Chondrocyte (in vitro differentiated cells): ENCODE measurements around the gene IFRD1. TPM values are rescaled to one million over a fixed set of nuclear protein-coding genes. Genes with fewer than 3 reads are reported as not detected.
A peak's percentile ranks its signal among the peaks of the same experiment; 100 is the strongest.

Experiments used
- DNase-seq: peaks from one replicate; pipeline ENCODE4 v3.0.0; 2021; ENCODE audit warnings: mixed read lengths, low spot score
- H3K27ac Mint-ChIP-seq: one replicate; pipeline ENCODE4 v1.8.0; 2021; ENCODE audit warnings: mild to moderate bottlenecking, moderate library complexity, mixed read lengths; ENCODE audit not compliant: unreplicated experiment
- H3K27me3 Mint-ChIP-seq: 2 replicates; pipeline ENCODE4 v1.8.0; 2021; ENCODE audit warnings: low read depth, mixed read lengths
- H3K36me3 Mint-ChIP-seq: 2 replicates; pipeline ENCODE4 v1.8.0; 2021; ENCODE audit warnings: low read depth, mixed read lengths
- H3K4me1 Mint-ChIP-seq: 2 replicates; pipeline ENCODE4 v1.8.0; 2021; ENCODE audit warnings: low read depth, mild to moderate bottlenecking, mixed read lengths
- H3K4me3 Mint-ChIP-seq: one replicate; pipeline ENCODE4 v1.8.0; 2021; ENCODE audit warnings: mild to moderate bottlenecking, moderate library complexity, mixed read lengths; ENCODE audit not compliant: unreplicated experiment
- H3K9me3 Mint-ChIP-seq: 2 replicates; pipeline ENCODE4 v1.8.0; 2021; ENCODE audit warnings: low read depth, mixed read lengths
- total RNA-seq: library from RNA; stranded (reverse); gene quantifications from 3 replicates; pipeline ENCODE4 v1.2.1, GENCODE V29; 2021
- TF ChIP-seq, protein P1 (sequence below): fragments of 200-600 bp; sonication (generic); IDR thresholded peaks from 2 replicates; pipeline ENCODE4 v1.5.0; 2021; ENCODE audit warnings: antibody characterized with exemption, mild to moderate bottlenecking, moderate library complexity

The IFRD1 gene
- total RNA-seq, 1 donor from 2014 or later = 108 TPM

DNA sequence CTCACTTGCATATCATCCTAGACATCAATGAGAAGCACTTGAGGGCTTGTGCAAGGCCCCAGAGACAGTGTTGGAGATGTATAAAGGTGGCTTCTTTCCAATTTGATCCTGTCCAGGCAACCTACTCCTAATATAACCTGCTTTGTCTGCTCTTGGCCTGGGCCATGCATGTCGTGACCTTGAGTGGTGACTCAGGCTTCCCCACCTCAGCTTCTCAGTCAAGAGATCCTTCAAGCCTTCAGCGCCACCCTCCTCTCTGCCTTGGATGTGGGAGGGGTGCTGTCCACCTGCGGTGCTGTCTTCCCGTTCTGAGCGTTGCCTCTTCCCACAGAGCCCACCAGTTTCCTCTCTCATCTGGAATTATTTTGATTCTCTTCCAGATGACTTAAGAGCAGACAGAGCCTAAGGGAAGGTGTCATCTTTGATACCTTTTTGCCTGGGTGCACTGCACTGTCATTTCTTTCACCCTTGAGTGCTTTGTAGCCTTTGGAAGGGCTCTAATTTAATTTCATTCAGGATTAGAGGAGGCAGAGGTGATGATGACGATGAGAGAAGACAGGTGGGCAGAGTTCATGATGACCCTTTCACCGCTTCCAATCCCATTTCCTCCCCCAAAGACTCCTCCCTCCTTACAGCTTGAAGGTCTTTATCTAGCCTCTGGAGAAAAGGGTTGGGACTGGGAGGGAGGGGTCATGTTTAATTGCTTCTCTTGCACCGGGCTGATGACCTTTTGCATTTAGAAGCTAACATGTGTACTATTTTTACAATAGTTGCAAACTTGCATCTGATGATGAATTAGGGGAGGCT is 37.4 kb downstream of the IFRD1 start:
- Mint-ChIP-seq H3K4me1 (peaks cover 33% of the 10 kb centered on the region), H3K4me3 (no peak overlapping the region), H3K9me3 (no peaks in the 10 kb centered on the region), H3K36me3 (peaks cover 21% of the 10 kb centered on the region), H3K27ac (no peak overlapping the region), H3K27me3 (no peaks in the 10 kb centered on the region)
- DNase-seq = no peak
- TF ChIP-seq, protein P1, sequence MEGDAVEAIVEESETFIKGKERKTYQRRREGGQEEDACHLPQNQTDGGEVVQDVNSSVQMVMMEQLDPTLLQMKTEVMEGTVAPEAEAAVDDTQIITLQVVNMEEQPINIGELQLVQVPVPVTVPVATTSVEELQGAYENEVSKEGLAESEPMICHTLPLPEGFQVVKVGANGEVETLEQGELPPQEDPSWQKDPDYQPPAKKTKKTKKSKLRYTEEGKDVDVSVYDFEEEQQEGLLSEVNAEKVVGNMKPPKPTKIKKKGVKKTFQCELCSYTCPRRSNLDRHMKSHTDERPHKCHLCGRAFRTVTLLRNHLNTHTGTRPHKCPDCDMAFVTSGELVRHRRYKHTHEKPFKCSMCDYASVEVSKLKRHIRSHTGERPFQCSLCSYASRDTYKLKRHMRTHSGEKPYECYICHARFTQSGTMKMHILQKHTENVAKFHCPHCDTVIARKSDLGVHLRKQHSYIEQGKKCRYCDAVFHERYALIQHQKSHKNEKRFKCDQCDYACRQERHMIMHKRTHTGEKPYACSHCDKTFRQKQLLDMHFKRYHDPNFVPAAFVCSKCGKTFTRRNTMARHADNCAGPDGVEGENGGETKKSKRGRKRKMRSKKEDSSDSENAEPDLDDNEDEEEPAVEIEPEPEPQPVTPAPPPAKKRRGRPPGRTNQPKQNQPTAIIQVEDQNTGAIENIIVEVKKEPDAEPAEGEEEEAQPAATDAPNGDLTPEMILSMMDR = no peak

DNA sequence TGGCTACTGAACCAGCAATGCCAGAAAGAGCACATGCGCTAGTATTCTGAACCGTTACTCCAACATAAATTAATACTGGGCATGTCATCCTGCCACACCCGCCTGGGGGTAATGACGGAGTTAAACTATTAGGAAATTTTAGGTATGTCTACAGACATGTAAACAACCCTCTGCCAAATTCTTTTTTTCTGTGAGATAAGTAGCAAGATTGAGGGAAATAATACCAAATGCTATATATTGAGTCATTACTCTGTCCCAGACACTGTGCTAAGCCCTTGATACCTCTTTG is 37.9 kb downstream of the IFRD1 start:
- Mint-ChIP-seq H3K9me3 (no peaks in the 10 kb centered on the region), H3K27me3 (no peaks in the 10 kb centered on the region), H3K4me3 (no peak overlapping the region), H3K4me1 (peaks cover 33% of the 10 kb centered on the region), H3K27ac (no peak overlapping the region), H3K36me3 (peaks cover 21% of the 10 kb centered on the region)
- TF ChIP-seq, protein P1 = no peak
- no peak for DNase-seq

DNA sequence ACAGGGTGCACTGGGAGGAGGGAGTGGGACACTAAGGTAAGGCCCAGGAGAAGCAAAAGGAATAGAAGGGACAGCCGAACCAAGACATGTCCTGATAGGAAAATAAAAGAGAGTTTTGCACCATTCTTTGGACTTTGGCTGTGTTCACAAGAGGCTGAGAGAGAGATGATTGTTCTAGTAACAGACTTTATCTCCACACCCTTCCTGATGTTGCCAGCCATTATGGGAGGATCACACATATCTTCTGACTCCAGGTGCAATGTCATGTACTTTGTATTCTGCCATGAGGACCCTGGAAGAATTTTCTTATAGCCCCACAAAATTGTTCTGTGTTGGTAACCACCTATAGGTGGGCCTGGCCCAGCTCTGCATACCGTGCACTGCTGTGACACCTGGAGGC is 41.9 kb downstream of the IFRD1 start:
- no peak for DNase-seq
- H3K36me3 Mint-ChIP-seq = peaks cover 17% of the 10 kb centered on the region
- H3K27me3 Mint-ChIP-seq = peaks cover 2% of the 10 kb centered on the region
- H3K4me1 Mint-ChIP-seq = peaks cover 12% of the 10 kb centered on the region
- peak overlapping the region; percentile 19 for H3K27ac Mint-ChIP-seq
- TF ChIP-seq, protein P1 = no peak
- H3K9me3 Mint-ChIP-seq = no peaks in the 10 kb centered on the region
- H3K4me3 Mint-ChIP-seq = no peak overlapping the region

DNA sequence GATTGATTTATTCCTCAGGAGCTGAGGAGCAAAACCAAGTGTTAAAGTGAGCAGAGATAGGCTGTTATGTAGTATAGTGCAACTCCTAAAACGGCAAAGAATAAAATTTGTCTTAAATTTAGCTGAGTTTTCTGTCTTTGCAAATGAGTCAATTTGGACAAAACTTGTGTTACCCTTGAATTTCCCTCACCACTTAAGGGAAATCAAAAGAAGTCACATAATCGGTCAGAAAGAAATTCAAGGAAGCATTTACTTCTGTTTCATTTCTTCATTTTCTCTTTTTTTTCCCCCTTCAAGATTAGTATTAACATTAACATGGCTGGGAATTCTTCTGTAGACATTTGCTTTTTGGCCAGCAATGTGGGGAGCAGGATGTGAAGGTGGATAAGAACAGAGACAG is 44.4 kb downstream of the IFRD1 start:
- Mint-ChIP-seq H3K4me1 (peaks cover 17% of the 10 kb centered on the region), H3K36me3 (peaks cover 9% of the 10 kb centered on the region), H3K9me3 (no peaks in the 10 kb centered on the region), H3K27me3 (peaks cover 2% of the 10 kb centered on the region), H3K4me3 (no peak overlapping the region), H3K27ac (no peak overlapping the region)
- no peak for DNase-seq
- TF ChIP-seq, protein P1 = no peak

DNA sequence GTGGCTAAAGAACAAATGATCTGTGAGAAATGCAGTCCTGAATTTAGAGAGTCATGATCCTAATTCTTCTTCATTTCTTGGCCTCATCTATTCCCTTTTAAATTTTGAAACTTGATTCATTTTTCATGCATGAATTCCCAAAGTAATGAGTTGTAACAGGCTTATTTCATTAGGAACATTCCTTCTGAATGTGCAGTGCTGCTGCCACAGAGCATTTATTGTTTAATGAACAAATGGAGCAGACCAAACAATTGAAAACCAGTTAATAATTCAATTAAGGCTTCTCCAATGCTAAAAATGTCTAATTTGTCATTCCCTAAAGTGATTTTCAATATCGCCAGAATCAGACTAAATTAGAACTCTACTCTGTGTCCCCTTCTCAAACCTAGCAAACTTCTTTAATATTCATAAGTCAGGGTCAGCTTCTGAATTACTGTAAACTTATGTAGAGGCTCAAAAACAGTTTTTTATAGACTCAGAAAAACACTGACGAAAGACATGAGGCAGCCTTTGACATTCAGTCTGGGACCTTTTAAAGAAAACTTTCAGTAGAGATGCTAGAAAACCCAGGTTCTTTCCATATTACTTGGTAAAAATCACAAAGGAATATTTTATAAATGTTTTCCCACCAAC is 45.0 kb downstream of the IFRD1 start:
- no peak for DNase-seq
- H3K27me3 Mint-ChIP-seq = peaks cover 2% of the 10 kb centered on the region
- H3K4me1 Mint-ChIP-seq = peaks cover 18% of the 10 kb centered on the region
- no peaks in the 10 kb centered on the region for H3K9me3 Mint-ChIP-seq
- no peak overlapping the region for H3K4me3 Mint-ChIP-seq
- H3K27ac Mint-ChIP-seq = no peak overlapping the region
- TF ChIP-seq, protein P1 = no peak
- H3K36me3 Mint-ChIP-seq = peaks cover 4% of the 10 kb centered on the region
